GM21717 (cell line): ENCODE measurements around the gene PTP4A2.

Experiments used
- ATAC-seq: cut with Tn5 transposase; IDR thresholded peaks from one replicate; pipeline ENCODE4 v1.9.1; 2021; ENCODE audit warnings: mild to moderate bottlenecking, moderate library complexity; ENCODE audit not compliant: unreplicated experiment

The PTP4A2 gene

GRCh38 chr1:31865728-31866449 is 72.3 kb downstream of the PTP4A2 start:
- no peak for ATAC-seq

- no peak for ATAC-seq
Observed at GRCh38 chr1:31862071-31862470, 76.1 kb downstream of the PTP4A2 start.

- ATAC-seq: no peak
Observed at GRCh38 chr1:31861346-31861745, 76.8 kb downstream of the PTP4A2 start.

- ATAC-seq: no peak
Observed at GRCh38 chr1:31860581-31860980, 77.6 kb downstream of the PTP4A2 start.

GRCh38 chr1:31859719-31860118 is 78.4 kb downstream of the PTP4A2 start:
- no peak for ATAC-seq

- ATAC-seq: no peak
Observed at GRCh38 chr1:31859044-31859443, 79.1 kb downstream of the PTP4A2 start.

GRCh38 chr1:31857863-31858262 is 80.3 kb downstream of the PTP4A2 start:
- ATAC-seq: no peak
